ENCODE measurements around the gene MARCHF7. TPM values are rescaled to one million over a fixed set of nuclear protein-coding genes. Genes with fewer than 3 reads are reported as not detected.

MARCHF7 gene
- total RNA-seq, 2 donors from 2014 or later, result 60.1 to 81.2 TPM

- no peak for DNase-seq (ENCODE audit: low spot score)
Observed at GRCh38 chr2:159755014-159755413, 42.7 kb downstream of the MARCHF7 start.

GRCh38 chr2:159755788-159756187 lies 43.5 kb downstream of the MARCHF7 start:
- peaks cover 9% of the 10 kb centered on the region for H3K36me3 ChIP-seq
- no peaks in the 10 kb centered on the region for H3K27me3 ChIP-seq (replicated peaks; ENCODE audit: insufficient read depth)
- H3K9me3 ChIP-seq, result no peaks in the 10 kb centered on the region
- H3K4me1 ChIP-seq (ENCODE audit: control insufficient read depth in 1 of 2, low read depth in 2 of 2), result peaks cover 13 to 46% of the 10 kb centered on the region in 2 donors
- no peak overlapping the region for H3K4me3 ChIP-seq
- no peak overlapping the region for H3K27ac ChIP-seq
- no peak for ATAC-seq (ENCODE audit: insufficient number of reproducible peaks, low FRiP score, low read depth)
- no peak for TF ChIP-seq CTCF (IDR thresholded peaks at IDR 0.05)
- DNase-seq (ENCODE audit: low spot score), result no peak

More at GRCh38 chr2:159755014-159755413, 42.7 kb downstream of the MARCHF7 start:
- H3K27me3 ChIP-seq (replicated peaks; ENCODE audit: insufficient read depth), result no peaks in the 10 kb centered on the region
- no peaks in the 10 kb centered on the region for H3K9me3 ChIP-seq
- ATAC-seq (ENCODE audit: insufficient number of reproducible peaks, low FRiP score, low read depth), result no peak
- no peak overlapping the region for H3K27ac ChIP-seq
- H3K4me1 ChIP-seq (ENCODE audit: control insufficient read depth in 1 of 2, low read depth in 2 of 2), result peaks cover 7 to 41% of the 10 kb centered on the region in 2 donors
- H3K4me3 ChIP-seq, result no peak overlapping the region
- TF ChIP-seq CTCF (IDR thresholded peaks at IDR 0.05), result no peak
- H3K36me3 ChIP-seq, result peaks cover 9% of the 10 kb centered on the region

GRCh38 chr2:159758239-159758638 lies 45.9 kb downstream of the MARCHF7 start:
- H3K4me3 ChIP-seq, result no peak overlapping the region
- no peak for TF ChIP-seq CTCF (IDR thresholded peaks at IDR 0.05)
- H3K27ac ChIP-seq, result peak overlapping the region in 1 of 2 donors; percentile 15
- DNase-seq (ENCODE audit: low spot score), result no peak
- H3K27me3 ChIP-seq (replicated peaks; ENCODE audit: insufficient read depth), result no peaks in the 10 kb centered on the region
- no peaks in the 10 kb centered on the region for H3K36me3 ChIP-seq
- ATAC-seq (ENCODE audit: insufficient number of reproducible peaks, low FRiP score, low read depth), result no peak
- peaks cover 13 to 51% of the 10 kb centered on the region in 2 donors for H3K4me1 ChIP-seq (ENCODE audit: control insufficient read depth in 1 of 2, low read depth in 2 of 2)
- H3K9me3 ChIP-seq, result no peaks in the 10 kb centered on the region

- ATAC-seq (ENCODE audit: insufficient number of reproducible peaks, low FRiP score, low read depth), result no peak
- H3K9me3 ChIP-seq, result no peaks in the 10 kb centered on the region
- no peaks in the 10 kb centered on the region for H3K36me3 ChIP-seq
- no peaks in the 10 kb centered on the region for H3K27me3 ChIP-seq (replicated peaks; ENCODE audit: insufficient read depth)
- H3K4me1 ChIP-seq (ENCODE audit: control insufficient read depth in 1 of 2, low read depth in 2 of 2), result peaks cover 13 to 48% of the 10 kb centered on the region in 2 donors
- H3K27ac ChIP-seq, result no peak overlapping the region
- no peak for TF ChIP-seq CTCF (IDR thresholded peaks at IDR 0.05)
- H3K4me3 ChIP-seq, result no peak overlapping the region
- no peak for DNase-seq (ENCODE audit: low spot score)
Observed at GRCh38 chr2:159758686-159759085, 46.4 kb downstream of the MARCHF7 start.

GRCh38 chr2:159759577-159759976 lies 47.3 kb downstream of the MARCHF7 start:
- Histone ChIP-seq H3K36me3 (no peaks in the 10 kb centered on the region), H3K4me1 (ENCODE audit: control insufficient read depth in 1 of 2, low read depth in 2 of 2) (peaks cover 13 to 39% of the 10 kb centered on the region in 2 donors), H3K4me3 (no peak overlapping the region), H3K9me3 (no peaks in the 10 kb centered on the region), H3K27me3 (replicated peaks; ENCODE audit: insufficient read depth) (no peaks in the 10 kb centered on the region), H3K27ac (peak overlapping the region in 1 of 2 donors; percentile 10)
- TF ChIP-seq CTCF (IDR thresholded peaks at IDR 0.05), result no peak
- DNase-seq (ENCODE audit: low spot score) (no peak), ATAC-seq (ENCODE audit: insufficient number of reproducible peaks, low FRiP score, low read depth) (no peak)

All from thoracic aorta (tissue), 2 donors.